NCI-H1694 (cell line): ENCODE data around the gene ZPR1.
"Not testable (repeated sequence)": the region's sequence is repeated elsewhere in the genome, so short reads cannot be mapped to it uniquely, and the experiment has no call there.

Experiments used
- DNase-seq: peaks from one replicate; lab custom pipeline; 2025; lab: John Stamatoyannopoulos, UW

The ZPR1 gene

GRCh38 chr11:116792144-116792868, 4.5 kb upstream of the ZPR1 start:
- DNase-seq = no peak

GRCh38 chr11:116791813-116792143, 4.0 kb upstream of the ZPR1 start, which contains the start of gene APOA5:
TSS of gene APOA5 (minus strand) at chr11:116791879. CDS start at chr11:116791860, 19 bp downstream.
- no peak for DNase-seq

DNA sequence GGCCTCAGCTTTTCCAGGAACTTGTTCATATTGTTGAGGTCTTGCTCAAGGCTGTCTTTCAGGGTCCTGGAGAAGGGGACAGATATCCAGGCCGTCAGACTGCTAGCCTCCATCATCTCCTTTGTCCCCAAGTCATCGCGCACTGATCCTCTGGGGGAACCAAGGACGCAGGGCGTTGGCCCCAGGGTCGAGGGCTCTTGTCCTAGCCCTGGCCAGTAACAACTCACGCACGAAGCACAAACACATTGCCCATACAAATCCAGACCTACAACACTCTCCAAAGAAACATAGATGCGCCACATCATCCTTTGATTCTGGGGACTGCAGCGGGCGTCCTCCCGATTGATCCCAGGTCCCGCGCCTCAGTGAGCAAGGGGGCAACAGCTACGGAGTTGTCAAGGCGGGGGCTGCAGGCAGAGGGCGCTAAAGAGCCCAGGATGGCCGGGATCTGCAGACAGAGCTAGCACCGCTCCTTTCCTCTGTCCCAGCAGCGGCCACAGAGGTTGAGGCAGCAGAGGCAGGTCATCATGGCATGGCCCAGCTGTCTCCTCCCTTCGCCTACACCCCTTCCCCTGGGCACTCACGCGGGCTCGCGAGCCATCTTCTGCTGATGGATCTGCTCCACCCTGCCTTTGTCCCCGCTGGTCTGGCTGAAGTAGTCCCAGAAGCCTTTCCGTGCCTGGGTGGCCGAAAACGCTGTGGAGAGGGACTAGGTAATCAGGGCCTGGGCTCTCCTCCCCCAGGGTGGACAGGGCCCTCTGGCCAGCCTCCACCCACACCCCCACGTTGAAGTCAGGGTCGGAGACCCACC, 3.4 kb upstream of the ZPR1 start:
- peak; percentile 22 for DNase-seq

DNA sequence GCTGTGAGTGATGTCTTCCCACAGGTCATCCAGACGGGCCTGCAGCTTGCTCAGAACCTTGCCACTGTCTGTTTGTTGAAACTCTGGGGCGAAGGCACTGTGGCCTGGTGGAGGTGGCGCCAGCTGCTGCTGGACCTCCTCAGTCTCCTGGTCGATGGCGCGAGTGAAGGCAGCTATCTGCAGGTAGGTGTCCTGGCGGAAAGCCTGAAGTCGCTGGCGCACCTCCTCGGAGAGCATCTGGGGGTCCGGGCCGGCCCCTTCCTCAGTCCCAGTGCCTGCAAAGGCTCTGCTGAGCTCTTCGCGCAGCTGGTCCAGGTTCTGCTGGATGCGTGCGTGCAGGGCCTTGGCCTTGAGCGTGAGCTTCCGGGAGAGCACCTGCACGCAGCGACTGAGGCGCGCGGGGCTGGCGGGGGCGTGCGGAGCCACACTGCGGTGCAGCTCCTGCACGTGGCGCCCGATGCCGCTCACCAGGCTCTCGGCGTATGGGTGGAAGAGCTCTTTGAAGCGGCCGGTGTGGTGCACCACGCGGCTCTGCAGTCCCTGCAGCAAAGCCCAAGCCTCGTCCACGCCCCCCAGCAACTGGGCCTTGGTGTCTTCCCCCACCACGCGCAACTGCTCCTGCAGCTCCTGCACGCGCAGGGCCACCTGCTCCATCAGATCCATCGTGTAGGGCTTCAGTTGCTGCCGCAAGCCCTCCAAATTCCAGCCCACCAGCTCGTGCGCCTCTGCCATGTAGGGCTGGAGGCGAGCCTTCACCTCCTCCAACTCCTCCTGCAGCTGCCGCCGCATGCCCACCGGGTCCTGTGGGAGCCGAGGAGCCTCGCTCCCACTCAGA, 2.6 kb upstream of the ZPR1 start:
- DNase-seq = no peak

- DNase-seq = no peak
Observed at GRCh38 chr11:116788975-116789374, 1.2 kb upstream of the ZPR1 start.

- no peak for DNase-seq
Observed at GRCh38 chr11:116788534-116788933, 711 bp upstream of the ZPR1 start.

GRCh38 chr11:116787436-116787785, 412 bp downstream of the ZPR1 start:
- DNase-seq = no peak

DNA sequence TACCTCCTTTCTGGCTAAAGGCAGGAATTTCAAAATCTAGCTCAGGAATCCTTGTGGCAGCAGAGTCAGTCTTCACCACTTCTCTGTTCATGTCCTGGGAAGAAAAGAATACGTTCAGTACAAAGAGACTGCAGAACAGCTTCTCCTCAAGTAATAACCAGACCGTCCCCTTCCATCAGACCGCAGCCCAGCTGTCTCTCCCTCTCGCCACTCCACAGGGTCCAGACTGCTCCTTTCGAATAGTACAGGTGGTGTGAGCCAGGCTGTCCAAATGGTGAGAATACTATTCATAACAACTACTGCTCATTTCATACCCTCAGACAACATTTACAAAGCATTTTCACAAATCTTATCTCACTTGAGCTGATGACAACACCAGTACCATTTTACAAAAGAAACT, 857 bp downstream of the ZPR1 start:
- no peak for DNase-seq

DNA sequence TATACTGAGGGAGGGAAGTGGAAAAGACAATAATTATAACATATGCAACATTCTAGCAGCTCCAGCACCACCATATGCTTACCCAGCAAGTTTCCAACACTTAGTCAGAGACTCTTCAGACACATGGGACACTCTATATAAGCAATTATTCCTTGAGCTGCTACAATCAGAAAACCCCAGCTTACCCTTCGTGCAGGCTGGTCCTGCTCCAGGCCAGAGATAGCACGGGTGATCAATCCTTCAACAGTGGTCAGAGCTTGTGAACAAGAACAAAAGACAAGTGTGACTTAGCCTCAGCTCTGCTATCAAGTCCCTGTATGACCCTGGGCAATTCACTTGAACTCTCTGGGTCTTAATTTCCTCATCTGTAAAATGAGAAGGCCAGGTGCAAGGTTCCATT, 1.5 kb downstream of the ZPR1 start:
- no peak for DNase-seq

DNA sequence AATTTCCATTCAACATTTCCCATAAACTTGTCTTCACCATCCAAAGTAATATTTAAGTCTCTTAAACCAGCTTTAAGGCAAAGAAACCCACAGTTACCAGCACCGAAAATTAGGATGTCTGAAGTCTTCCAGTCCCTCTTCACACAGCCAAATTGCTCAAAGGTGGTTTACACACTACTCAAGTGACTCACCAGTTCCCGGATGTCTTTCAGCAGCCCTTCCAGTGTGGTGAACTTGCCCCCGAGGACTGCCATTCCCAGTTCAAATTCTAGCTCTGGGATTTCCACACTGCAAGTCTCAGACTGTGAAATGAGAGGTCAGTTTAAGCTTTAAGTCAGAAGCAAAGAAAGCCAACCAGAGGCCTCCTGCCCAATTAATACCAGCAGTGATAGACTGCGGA, 5.1 kb downstream of the ZPR1 start:
- DNase-seq = no peak

DNA sequence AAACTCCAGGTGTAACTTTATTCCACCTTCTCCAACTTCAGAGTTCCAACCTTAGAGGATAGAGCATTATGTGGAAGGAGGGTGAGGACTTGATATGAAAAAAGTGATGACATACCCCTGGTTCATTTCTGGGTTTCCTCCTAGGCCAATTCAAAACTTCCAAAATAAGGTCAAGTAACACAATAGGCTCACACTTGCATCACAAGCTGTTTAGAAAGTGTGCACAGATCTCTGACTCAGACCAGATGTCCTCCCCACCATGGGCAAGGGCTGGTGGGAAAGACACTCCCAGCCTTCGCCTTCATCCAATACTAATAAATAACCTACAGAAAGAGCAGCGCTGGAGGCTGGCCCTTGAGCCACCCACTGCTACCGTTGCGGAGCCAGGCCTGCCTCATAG, 9.3 kb downstream of the ZPR1 start:
- DNase-seq = no peak

DNA sequence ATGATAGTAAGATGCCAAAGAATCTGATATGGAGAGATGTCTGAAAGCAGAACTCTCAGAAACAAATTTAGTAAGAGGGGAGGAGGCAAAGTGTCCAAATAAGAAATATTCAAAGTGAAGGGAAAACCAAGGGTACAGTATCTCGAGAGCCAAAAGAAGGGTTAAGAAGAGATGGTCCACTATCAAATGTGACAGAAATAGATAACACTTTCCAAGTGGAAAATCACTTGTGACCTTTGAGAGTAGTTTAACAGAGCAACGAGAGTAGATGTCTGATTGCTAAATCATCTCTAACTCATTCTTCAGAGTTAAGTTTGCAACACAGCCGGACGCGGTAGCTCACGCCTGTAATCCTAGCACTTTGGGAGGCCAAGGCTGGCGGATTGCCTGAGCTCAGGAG, 10.8 kb downstream of the ZPR1 start:
- no peak for DNase-seq

DNA sequence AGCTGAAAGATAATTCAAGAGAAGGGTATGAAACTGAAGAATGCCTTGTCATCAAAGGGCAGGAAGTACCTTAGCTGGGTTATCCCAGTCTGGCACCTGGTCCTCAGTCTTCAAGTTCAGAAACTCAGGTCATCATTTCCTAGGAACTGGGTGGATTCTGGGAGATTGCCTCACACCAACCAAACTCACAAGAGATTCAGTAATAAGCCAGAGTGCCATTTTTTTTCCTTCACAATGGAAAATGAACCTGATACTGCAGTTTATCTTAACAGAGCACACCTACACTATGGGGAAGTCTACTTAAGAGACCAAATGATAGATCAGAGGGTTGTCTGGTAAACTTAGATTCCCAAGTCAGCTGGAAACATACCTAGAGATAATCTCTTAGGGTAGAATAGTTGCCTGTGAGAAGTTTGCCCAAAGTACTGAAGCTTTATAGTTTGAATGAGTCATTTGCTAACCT, 11.3 kb downstream of the ZPR1 start:
- no peak for DNase-seq

- DNase-seq = no peak
Observed at GRCh38 chr11:116775975-116776374, 11.8 kb downstream of the ZPR1 start.

DNA sequence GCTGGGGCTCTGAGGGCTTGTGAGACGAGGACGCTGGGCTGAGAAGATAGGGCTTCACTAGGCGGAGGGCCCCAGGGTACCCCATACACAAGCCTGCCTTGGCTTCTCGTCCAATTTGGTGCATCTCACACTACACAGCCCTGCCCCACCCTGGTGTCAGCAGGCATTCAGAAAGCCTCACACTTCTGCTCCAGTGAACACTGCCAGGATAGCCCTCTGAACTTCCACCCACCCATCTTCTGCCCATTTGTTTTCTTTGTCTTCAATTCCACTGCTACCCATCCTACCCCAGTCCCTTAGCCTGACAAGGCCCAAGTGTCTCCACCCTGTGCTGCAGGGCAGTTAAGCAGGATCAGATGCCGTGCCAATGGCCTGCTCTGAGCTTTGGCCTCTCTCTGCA, 13.2 kb downstream of the ZPR1 start:
- no peak for DNase-seq

GRCh38 chr11:116773203-116774097, 14.4 kb downstream of the ZPR1 start:
- DNase-seq = no peak

- no peak for DNase-seq
Observed at GRCh38 chr11:116772443-116773202, 15.2 kb downstream of the ZPR1 start, which contains the start of gene BUD13. TSS of gene BUD13 (minus strand) at chr11:116772987. CDS start at chr11:116772964, 23 bp downstream.

GRCh38 chr11:116771935-116772334, 15.9 kb downstream of the ZPR1 start:
- no peak for DNase-seq

DNA sequence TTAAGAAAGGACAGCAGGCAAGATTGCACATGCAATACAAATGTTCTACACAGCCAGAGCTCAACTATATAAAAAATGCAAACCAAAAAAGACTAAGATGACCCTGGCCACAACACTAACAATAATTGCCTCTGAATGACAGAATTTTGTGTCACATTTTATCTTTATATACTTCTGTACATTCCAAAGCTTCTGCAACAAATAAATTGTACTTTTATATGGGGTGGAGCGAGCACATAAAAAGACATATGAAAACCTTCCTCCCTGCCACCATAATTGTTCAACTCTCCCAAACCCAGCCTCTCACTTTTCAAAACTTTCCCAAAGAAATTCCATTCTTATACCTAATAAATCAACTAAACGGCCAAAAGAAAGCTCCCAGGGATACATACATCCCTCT, 25.7 kb downstream of the ZPR1 start:
- no peak for DNase-seq

DNA sequence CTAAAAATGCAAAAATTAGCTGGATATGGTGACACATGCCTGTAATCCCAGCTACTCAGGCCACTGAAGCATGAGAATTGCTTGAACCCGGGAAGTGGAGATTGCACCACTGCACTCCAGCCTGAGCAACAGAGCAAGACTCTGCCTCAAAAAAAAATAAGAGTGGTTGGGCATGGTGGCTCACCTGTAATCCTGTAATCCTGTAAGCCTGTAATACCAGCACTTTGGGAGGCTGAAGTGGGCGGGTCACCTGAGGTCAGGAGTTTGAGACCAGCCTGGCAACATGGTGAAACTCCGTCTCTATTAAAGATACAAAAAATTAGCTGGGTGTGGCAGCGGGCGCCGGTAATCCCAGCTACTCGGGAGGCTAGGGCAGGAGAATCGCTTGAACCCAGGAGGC, 31.8 kb downstream of the ZPR1 start:
- DNase-seq = not testable (repeated sequence)
